Ishikawa (cell line): ENCODE results near the gene ZSWIM6.

ENCODE experiments used
- CEBPB ChIP-seq: IDR thresholded peaks from 2 replicates; pipeline ENCODE4 v1.6.1; 2012
- CREB1 ChIP-seq: IDR thresholded peaks from 2 replicates; pipeline ENCODE4 v1.6.1; 2012; ENCODE audit warnings: low read depth
- EGR1 ChIP-seq: IDR thresholded peaks from 2 replicates; pipeline ENCODE4 v1.6.1; 2012
- EP300 ChIP-seq: IDR thresholded peaks from 2 replicates; pipeline ENCODE4 v1.6.1; 2012; ENCODE audit warnings: borderline replicate concordance
- FOXM1 ChIP-seq: IDR thresholded peaks from 2 replicates; pipeline ENCODE4 v1.6.1; 2012; ENCODE audit warnings: low read depth, borderline replicate concordance
- NFIC ChIP-seq: IDR thresholded peaks from 2 replicates; pipeline ENCODE4 v1.6.1; 2012
- RAD21 ChIP-seq: IDR thresholded peaks from 2 replicates; pipeline ENCODE4 v1.6.1; 2012; ENCODE audit warnings: low read depth
- TAF1 ChIP-seq: IDR thresholded peaks from 2 replicates; pipeline ENCODE4 v1.6.1; 2012; ENCODE audit warnings: low read depth, mild to moderate bottlenecking
- TCF12 ChIP-seq: IDR thresholded peaks from 2 replicates; pipeline ENCODE4 v1.6.1; 2012; ENCODE audit warnings: low read depth
- TEAD4 ChIP-seq: IDR thresholded peaks from 2 replicates; pipeline ENCODE4 v1.6.1; 2012
- YY1 ChIP-seq: IDR thresholded peaks from 2 replicates; pipeline ENCODE4 v1.6.1; 2012; ENCODE audit warnings: low read depth
- ZBTB7A ChIP-seq: IDR thresholded peaks from 2 replicates; pipeline ENCODE4 v1.6.1; 2012; ENCODE audit warnings: low read depth
- TF ChIP-seq, protein P1 (sequence below): IDR thresholded peaks from 2 replicates; pipeline ENCODE4 v1.6.1; 2012
- TF ChIP-seq, protein P2 (sequence below): IDR thresholded peaks from 2 replicates; pipeline ENCODE4 v1.6.1; 2012
- TF ChIP-seq, protein P3 (sequence below): IDR thresholded peaks from 2 replicates; pipeline ENCODE4 v1.6.1; 2012; ENCODE audit warnings: low read depth, mild to moderate bottlenecking

ZSWIM6 gene

DNA sequence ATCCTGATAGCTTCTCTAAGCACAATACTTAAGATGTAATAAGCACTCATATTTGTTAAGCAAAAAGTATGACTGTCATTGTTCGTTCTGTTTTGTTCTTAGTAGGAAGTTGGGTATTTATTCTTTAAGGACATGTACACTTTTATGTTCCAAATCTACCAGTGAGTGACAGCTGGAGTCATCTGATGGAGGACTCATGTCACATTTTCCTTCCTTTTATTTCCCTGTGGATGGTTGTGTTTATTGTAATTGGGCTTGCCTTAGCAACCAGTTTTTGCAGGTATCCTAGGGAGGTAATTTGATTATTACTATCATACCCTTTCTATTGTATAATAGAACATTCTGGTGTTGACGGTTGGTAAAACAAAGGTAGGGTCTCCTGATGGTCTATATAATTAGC lies 145.7 kb downstream of the ZSWIM6 start:
- no peak for TF ChIP-seq ZBTB7A
- TF ChIP-seq EGR1: no peak
- TF ChIP-seq TCF12: no peak
- no peak for TF ChIP-seq EP300
- TF ChIP-seq CEBPB: no peak
- no peak for TF ChIP-seq TEAD4
- no peak for TF ChIP-seq NFIC
- no peak for TF ChIP-seq TAF1

DNA sequence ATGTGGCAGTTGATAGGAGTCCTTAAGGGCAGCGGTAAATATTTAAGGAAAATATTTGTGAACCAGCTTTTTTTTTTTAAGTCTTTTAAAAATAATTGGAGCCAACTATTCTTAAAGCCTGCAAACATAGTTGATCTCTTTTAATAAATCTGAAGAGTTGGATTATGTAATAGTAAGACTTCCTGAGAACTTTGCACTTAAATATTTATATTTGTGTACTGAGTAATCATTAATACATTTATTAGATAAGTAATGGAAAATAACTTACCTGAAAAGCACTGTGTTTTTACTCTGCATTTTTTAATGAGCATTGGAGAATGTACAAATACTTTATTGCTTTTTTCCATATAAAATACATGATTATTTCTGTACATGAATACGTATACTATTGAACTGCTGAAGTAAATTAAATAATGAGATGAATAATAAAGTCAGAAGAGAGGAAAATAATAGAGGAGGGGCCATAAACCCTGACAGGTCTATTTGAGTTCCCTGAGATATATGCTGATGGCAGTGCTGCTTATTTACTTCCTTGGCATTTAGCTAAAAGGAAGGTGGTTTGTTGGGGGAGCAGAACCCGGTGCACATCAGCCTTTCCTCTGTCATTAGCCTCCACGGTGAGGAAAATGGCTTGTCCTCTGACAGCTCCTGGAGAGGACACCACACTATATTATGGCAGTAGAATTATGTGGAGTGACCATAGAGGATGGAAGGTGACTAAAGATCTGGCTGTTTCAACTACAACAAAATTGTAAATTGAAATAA lies 148.0 kb downstream of the ZSWIM6 start:
- TF ChIP-seq, protein P1, sequence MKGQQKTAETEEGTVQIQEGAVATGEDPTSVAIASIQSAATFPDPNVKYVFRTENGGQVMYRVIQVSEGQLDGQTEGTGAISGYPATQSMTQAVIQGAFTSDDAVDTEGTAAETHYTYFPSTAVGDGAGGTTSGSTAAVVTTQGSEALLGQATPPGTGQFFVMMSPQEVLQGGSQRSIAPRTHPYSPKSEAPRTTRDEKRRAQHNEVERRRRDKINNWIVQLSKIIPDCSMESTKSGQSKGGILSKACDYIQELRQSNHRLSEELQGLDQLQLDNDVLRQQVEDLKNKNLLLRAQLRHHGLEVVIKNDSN: no peak
- TF ChIP-seq YY1 (no peak), CREB1 (no peak), NFIC (no peak)
- TF ChIP-seq, protein P2, sequence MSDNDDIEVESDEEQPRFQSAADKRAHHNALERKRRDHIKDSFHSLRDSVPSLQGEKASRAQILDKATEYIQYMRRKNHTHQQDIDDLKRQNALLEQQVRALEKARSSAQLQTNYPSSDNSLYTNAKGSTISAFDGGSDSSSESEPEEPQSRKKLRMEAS: no peak

DNA sequence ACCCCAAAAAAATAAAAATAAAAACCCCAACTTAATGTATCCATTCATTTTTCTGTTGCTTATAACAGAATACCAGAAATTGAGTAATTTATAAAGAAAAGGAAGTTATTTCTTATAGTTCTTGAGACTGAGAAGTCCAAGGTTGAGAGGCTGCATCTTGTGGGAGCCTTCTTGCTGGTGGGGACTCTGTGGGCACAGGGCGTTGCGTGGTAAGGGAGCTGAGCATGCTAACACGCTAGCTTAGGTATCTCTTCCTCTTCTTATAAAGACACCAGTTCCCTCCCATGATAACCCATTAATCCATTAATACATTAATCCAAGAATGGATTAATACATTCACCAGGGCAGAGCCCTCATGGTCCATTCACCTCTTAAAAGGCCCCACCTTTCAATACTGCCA lies 150.9 kb downstream of the ZSWIM6 start:
- TF ChIP-seq CREB1 (no peak), NFIC (no peak), YY1 (no peak), ZBTB7A (no peak), FOXM1 (no peak), TAF1 (no peak), EGR1 (no peak), RAD21 (no peak), EP300 (no peak), TCF12 (no peak), CEBPB (no peak), TEAD4 (no peak)
- TF ChIP-seq, protein P3, sequence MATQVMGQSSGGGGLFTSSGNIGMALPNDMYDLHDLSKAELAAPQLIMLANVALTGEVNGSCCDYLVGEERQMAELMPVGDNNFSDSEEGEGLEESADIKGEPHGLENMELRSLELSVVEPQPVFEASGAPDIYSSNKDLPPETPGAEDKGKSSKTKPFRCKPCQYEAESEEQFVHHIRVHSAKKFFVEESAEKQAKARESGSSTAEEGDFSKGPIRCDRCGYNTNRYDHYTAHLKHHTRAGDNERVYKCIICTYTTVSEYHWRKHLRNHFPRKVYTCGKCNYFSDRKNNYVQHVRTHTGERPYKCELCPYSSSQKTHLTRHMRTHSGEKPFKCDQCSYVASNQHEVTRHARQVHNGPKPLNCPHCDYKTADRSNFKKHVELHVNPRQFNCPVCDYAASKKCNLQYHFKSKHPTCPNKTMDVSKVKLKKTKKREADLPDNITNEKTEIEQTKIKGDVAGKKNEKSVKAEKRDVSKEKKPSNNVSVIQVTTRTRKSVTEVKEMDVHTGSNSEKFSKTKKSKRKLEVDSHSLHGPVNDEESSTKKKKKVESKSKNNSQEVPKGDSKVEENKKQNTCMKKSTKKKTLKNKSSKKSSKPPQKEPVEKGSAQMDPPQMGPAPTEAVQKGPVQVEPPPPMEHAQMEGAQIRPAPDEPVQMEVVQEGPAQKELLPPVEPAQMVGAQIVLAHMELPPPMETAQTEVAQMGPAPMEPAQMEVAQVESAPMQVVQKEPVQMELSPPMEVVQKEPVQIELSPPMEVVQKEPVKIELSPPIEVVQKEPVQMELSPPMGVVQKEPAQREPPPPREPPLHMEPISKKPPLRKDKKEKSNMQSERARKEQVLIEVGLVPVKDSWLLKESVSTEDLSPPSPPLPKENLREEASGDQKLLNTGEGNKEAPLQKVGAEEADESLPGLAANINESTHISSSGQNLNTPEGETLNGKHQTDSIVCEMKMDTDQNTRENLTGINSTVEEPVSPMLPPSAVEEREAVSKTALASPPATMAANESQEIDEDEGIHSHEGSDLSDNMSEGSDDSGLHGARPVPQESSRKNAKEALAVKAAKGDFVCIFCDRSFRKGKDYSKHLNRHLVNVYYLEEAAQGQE: no peak
- TF ChIP-seq, protein P1: no peak
- TF ChIP-seq, protein P2: no peak

DNA sequence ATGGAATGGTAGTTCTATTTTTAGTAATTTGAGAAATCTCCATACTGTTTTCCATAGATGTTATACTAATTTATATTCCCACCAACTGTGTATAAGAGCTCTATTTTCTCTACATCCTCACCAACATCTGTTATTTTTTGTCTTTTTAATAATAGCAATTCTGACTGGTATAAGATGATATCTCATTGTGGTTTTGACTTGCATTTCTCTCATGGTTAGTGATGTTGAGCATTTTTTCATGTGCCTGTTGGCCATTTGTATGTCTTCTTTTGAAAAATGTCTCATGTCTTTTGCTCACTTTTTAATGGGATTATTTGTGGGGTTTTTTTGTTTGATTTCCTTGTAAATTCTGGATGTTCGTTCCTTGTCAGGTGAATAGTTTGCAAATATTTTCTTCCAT lies 154.4 kb downstream of the ZSWIM6 start:
- no peak for TF ChIP-seq FOXM1
- no peak for TF ChIP-seq ZBTB7A
- TF ChIP-seq YY1: no peak
- TF ChIP-seq TCF12: no peak
- TF ChIP-seq EGR1: no peak
- TF ChIP-seq, protein P1: no peak
- no peak for TF ChIP-seq CREB1
- no peak for TF ChIP-seq CEBPB
- TF ChIP-seq, protein P2: no peak
- TF ChIP-seq RAD21: no peak
- no peak for TF ChIP-seq TEAD4
- no peak for TF ChIP-seq TAF1
- TF ChIP-seq NFIC: no peak

DNA sequence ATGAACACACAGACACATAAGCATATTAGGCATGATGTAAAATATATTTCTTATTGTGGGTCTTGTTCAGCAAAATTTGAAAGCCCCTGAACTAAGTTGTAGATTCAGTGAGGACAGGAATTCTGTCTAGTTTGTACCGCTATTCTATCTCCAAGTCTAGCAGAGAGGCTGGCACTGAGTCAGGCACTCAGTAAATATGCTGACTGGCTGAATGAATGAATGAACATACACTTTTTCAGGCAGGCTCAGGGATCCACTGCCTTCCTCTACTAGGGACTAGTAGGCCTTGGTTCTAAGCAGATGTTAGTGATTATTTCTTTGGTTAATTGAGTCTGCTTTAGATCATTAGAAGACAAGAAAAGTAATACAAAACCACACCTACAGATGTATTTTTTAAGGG lies 157.5 kb downstream of the ZSWIM6 start:
- TF ChIP-seq NFIC: no peak
- TF ChIP-seq CEBPB: no peak
- no peak for TF ChIP-seq ZBTB7A
- no peak for TF ChIP-seq EP300
- TF ChIP-seq TAF1: no peak
- TF ChIP-seq EGR1: no peak
- no peak for TF ChIP-seq TCF12
- TF ChIP-seq FOXM1: no peak
- TF ChIP-seq, protein P3: no peak
- no peak for TF ChIP-seq CREB1
- no peak for TF ChIP-seq TEAD4
- TF ChIP-seq, protein P2: no peak
